Neural progenitor cell (in vitro differentiated cells): Measurements from ENCODE around the gene ACVR1. TPM values are rescaled to one million over a fixed set of nuclear protein-coding genes. Genes with fewer than 3 reads are reported as not detected.
"Not testable (repeated sequence)": the region's sequence is repeated elsewhere in the genome, so short reads cannot be mapped to it uniquely, and the experiment has no call there.

Source experiments
- DNase-seq: peaks from one replicate; pipeline ENCODE4 v3.0.0-alpha.2; 2016; ENCODE audit warnings: low spot score
- H2AFZ ChIP-seq: fragments of 200-600 bp; sonication (generic); replicated peaks from 2 replicates; pipeline ENCODE4 v1.6.1; 2016; ENCODE audit warnings: antibody characterized with exemption
- H3F3A ChIP-seq: fragments of 200-600 bp; sonication (generic); 2 replicates; pipeline ENCODE4 v1.6.1; 2016; ENCODE audit warnings: antibody characterized with exemption, low read depth
- H3K27ac ChIP-seq: fragments of 200-600 bp; sonication (generic); 2 replicates; pipeline ENCODE4 v1.5.1; 2016; ENCODE audit warnings: mild to moderate bottlenecking
- H3K27me3 ChIP-seq: fragments of 200-600 bp; sonication (generic); 2 replicates; pipeline ENCODE4 v1.6.1; 2016; ENCODE audit warnings: mild to moderate bottlenecking, moderate library complexity
- H3K36me3 ChIP-seq: fragments of 200-600 bp; sonication (generic); 2 replicates; pipeline ENCODE4 v1.5.1; 2016
- H3K4me1 ChIP-seq: fragments of 200-600 bp; sonication (generic); 2 replicates; pipeline ENCODE4 v1.6.1; 2016; ENCODE audit warnings: mixed run types
- H3K4me2 ChIP-seq: fragments of 200-600 bp; sonication (generic); 2 replicates; pipeline ENCODE4 v1.6.1; 2016
- H3K4me3 ChIP-seq: fragments of 200-600 bp; sonication (generic); 2 replicates; pipeline ENCODE4 v1.5.1; 2016
- H3K79me2 ChIP-seq: fragments of 200-600 bp; sonication (generic); 2 replicates; pipeline ENCODE4 v1.6.1; 2016; ENCODE audit warnings: low read depth
- H3K9ac ChIP-seq: fragments of 200-600 bp; sonication (generic); 2 replicates; pipeline ENCODE4 v1.6.1; 2016
- H3K9me3 ChIP-seq: fragments of 200-600 bp; sonication (generic); 2 replicates; pipeline ENCODE4 v1.5.1; 2016; ENCODE audit warnings: low read depth
- H4K20me1 ChIP-seq: fragments of 200-600 bp; sonication (generic); 2 replicates; pipeline ENCODE4 v1.6.1; 2016; ENCODE audit warnings: low read depth
- H3K27ac Mint-ChIP-seq: 3 replicates; pipeline ENCODE4 v1.8.0; 2021; ENCODE audit warnings: mixed read lengths
- H3K27me3 Mint-ChIP-seq: 2 replicates; pipeline ENCODE4 v1.8.0; 2022; ENCODE audit warnings: low read depth, mild to moderate bottlenecking, inconsistent platforms, moderate library complexity, mixed read lengths; ENCODE audit not compliant: insufficient read depth
- H3K36me3 Mint-ChIP-seq: 3 replicates; pipeline ENCODE4 v1.8.0; 2021; ENCODE audit warnings: mixed read lengths
- H3K4me1 Mint-ChIP-seq: 3 replicates; pipeline ENCODE4 v1.8.0; 2021; ENCODE audit warnings: mixed read lengths
- H3K4me3 Mint-ChIP-seq: 3 replicates; pipeline ENCODE4 v1.8.0; 2021; ENCODE audit warnings: mild to moderate bottlenecking, moderate library complexity, mixed read lengths
- H3K9me3 Mint-ChIP-seq: 3 replicates; pipeline ENCODE4 v1.8.0; 2020; ENCODE audit warnings: mixed read lengths
- CTCF ChIP-seq: fragments of 200-600 bp; sonication (generic); IDR thresholded peaks from 2 replicates; pipeline ENCODE4 v1.5.1; 2017; ENCODE audit warnings: antibody characterized with exemption, mild to moderate bottlenecking
- EZH2 ChIP-seq: fragments of 200-600 bp; sonication (generic); IDR thresholded peaks from 2 replicates; pipeline ENCODE4 v1.6.1; 2017; ENCODE audit warnings: antibody characterized with exemption, mild to moderate bottlenecking, moderate library complexity
- EZH2phosphoT487 ChIP-seq: fragments of 200-600 bp; sonication (generic); IDR thresholded peaks from 2 replicates; pipeline ENCODE4 v1.6.1; 2017; ENCODE audit warnings: antibody characterized with exemption
- total RNA-seq: library from RNA; depleted of rRNA; stranded (reverse); fragments of >200 nt; gene quantifications from 2 replicates; pipeline ENCODE4 v1.2.3, GENCODE V29; 2015; ENCODE audit warnings: low replicate concordance

The ACVR1 gene
- total RNA-seq, 1 donor from 2014 or later: 14.0 TPM

GRCh38 chr2:157759855-157760254 lies 116.3 kb downstream of the ACVR1 start:
- TF ChIP-seq EZH2phosphoT487: no peak
- no peak for TF ChIP-seq EZH2
- no peak overlapping the region for H2AFZ ChIP-seq
- no peak overlapping the region for H3K4me2 ChIP-seq
- H3K9me3 ChIP-seq: no peaks in the 10 kb centered on the region
- Mint-ChIP-seq H3K9me3 (peaks cover 29% of the 10 kb centered on the region), H3K36me3 (peaks cover 52% of the 10 kb centered on the region), H3K4me1 (no peaks in the 10 kb centered on the region), H3K4me3 (no peak overlapping the region), H3K27ac (no peak overlapping the region), H3K27me3 (peaks cover 2% of the 10 kb centered on the region)
- H3K79me2 ChIP-seq: peaks cover 7% of the 10 kb centered on the region
- H3K4me3 ChIP-seq: no peak overlapping the region
- H3F3A ChIP-seq: no peaks in the 10 kb centered on the region
- peaks cover 24% of the 10 kb centered on the region for H3K36me3 ChIP-seq
- H3K9ac ChIP-seq: no peak overlapping the region
- no peaks in the 10 kb centered on the region for H3K27me3 ChIP-seq
- no peak for DNase-seq
- H3K4me1 ChIP-seq: peaks cover 9% of the 10 kb centered on the region
- H4K20me1 ChIP-seq: no peaks in the 10 kb centered on the region
- H3K27ac ChIP-seq: no peak overlapping the region

- peaks cover 24% of the 10 kb centered on the region for H3K36me3 ChIP-seq
- no peak for DNase-seq
- H3K9ac ChIP-seq: no peak overlapping the region
- H3K27me3 ChIP-seq: no peaks in the 10 kb centered on the region
- no peaks in the 10 kb centered on the region for H3K9me3 ChIP-seq
- Mint-ChIP-seq H3K9me3 (peaks cover 34% of the 10 kb centered on the region), H3K36me3 (peaks cover 59% of the 10 kb centered on the region), H3K27me3 (peaks cover 2% of the 10 kb centered on the region), H3K4me1 (no peaks in the 10 kb centered on the region), H3K27ac (no peak overlapping the region), H3K4me3 (no peak overlapping the region)
- TF ChIP-seq CTCF (no peak), EZH2phosphoT487 (no peak), EZH2 (no peak)
- no peak overlapping the region for H2AFZ ChIP-seq
- peaks cover 10% of the 10 kb centered on the region for H3K79me2 ChIP-seq
- no peak overlapping the region for H3K27ac ChIP-seq
- H3K4me1 ChIP-seq: peaks cover 9% of the 10 kb centered on the region
- H4K20me1 ChIP-seq: no peaks in the 10 kb centered on the region
- no peaks in the 10 kb centered on the region for H3F3A ChIP-seq
- H3K4me2 ChIP-seq: no peak overlapping the region
- no peak overlapping the region for H3K4me3 ChIP-seq
These were observed 117.5 kb downstream of the ACVR1 start for GRCh38 chr2:157758586-157758985.

- H3K36me3 Mint-ChIP-seq: peaks cover 66% of the 10 kb centered on the region
- no peaks in the 10 kb centered on the region for H3F3A ChIP-seq
- H3K79me2 ChIP-seq: peaks cover 10% of the 10 kb centered on the region
- H3K4me3 ChIP-seq: no peak overlapping the region
- peaks cover 9% of the 10 kb centered on the region for H3K4me1 ChIP-seq
- H3K27me3 ChIP-seq: no peaks in the 10 kb centered on the region
- H3K9me3 ChIP-seq: no peaks in the 10 kb centered on the region
- H3K27ac Mint-ChIP-seq: no peak overlapping the region
- no peak for TF ChIP-seq CTCF
- TF ChIP-seq EZH2: no peak
- peaks cover 24% of the 10 kb centered on the region for H3K36me3 ChIP-seq
- DNase-seq: no peak
- no peak overlapping the region for H2AFZ ChIP-seq
- H3K4me2 ChIP-seq: no peak overlapping the region
- peaks cover 2% of the 10 kb centered on the region for H3K27me3 Mint-ChIP-seq
- H3K27ac ChIP-seq: no peak overlapping the region
- peaks cover 36% of the 10 kb centered on the region for H3K9me3 Mint-ChIP-seq
- no peak overlapping the region for H3K9ac ChIP-seq
- H3K4me1 Mint-ChIP-seq: no peaks in the 10 kb centered on the region
- H4K20me1 ChIP-seq: no peaks in the 10 kb centered on the region
- H3K4me3 Mint-ChIP-seq: no peak overlapping the region
These were observed 118.6 kb downstream of the ACVR1 start for GRCh38 chr2:157757500-157757899.

- H3K4me3 Mint-ChIP-seq, H3K27me3 ChIP-seq, H3K27ac ChIP-seq, H3K4me3 ChIP-seq, H3K27me3 Mint-ChIP-seq, H3K4me1 ChIP-seq, H2AFZ ChIP-seq, H3K9me3 ChIP-seq, DNase-seq, H4K20me1 ChIP-seq, H3K4me1 Mint-ChIP-seq, H3K27ac Mint-ChIP-seq, H3F3A ChIP-seq, H3K4me2 ChIP-seq, H3K9ac ChIP-seq: not testable (repeated sequence)
- Histone ChIP-seq H3K36me3 (peaks cover 24% of the 10 kb centered on the region), H3K79me2 (peaks cover 10% of the 10 kb centered on the region)
- H3K36me3 Mint-ChIP-seq: peaks cover 75% of the 10 kb centered on the region
- H3K9me3 Mint-ChIP-seq: peaks cover 36% of the 10 kb centered on the region
These were observed 119.7 kb downstream of the ACVR1 start for GRCh38 chr2:157756447-157756846.
